Measurements from ENCODE around the gene CRK.

DNA sequence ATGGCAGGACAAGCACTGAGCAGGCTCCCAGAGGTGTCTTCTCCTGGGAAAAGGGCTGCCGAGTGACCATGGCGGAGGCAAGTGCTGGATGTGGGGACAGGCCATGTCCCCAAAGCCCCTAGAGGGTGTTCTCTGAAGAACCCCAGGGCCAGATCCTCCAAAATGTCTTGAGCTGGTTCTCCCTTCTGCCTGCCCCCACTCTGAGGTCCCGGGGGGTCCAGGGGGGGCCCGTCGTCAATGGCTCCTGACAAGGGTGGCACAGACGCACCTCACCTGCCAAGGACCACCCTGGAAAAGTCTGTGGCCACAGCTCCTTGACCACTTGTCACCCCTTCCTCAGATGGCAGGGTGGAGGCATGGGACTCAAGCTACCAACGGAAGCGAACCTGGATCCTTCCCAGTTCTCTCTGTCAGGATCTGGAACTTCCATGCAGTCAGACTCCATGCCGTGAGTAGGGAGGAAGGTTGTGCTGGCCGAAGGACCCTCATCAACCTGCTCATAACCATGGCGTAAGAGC, 38.8 kb upstream of the CRK start:
- TF ChIP-seq, protein P1, sequence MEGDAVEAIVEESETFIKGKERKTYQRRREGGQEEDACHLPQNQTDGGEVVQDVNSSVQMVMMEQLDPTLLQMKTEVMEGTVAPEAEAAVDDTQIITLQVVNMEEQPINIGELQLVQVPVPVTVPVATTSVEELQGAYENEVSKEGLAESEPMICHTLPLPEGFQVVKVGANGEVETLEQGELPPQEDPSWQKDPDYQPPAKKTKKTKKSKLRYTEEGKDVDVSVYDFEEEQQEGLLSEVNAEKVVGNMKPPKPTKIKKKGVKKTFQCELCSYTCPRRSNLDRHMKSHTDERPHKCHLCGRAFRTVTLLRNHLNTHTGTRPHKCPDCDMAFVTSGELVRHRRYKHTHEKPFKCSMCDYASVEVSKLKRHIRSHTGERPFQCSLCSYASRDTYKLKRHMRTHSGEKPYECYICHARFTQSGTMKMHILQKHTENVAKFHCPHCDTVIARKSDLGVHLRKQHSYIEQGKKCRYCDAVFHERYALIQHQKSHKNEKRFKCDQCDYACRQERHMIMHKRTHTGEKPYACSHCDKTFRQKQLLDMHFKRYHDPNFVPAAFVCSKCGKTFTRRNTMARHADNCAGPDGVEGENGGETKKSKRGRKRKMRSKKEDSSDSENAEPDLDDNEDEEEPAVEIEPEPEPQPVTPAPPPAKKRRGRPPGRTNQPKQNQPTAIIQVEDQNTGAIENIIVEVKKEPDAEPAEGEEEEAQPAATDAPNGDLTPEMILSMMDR (IDR thresholded peaks at IDR 0.05): no peak
- no peak for TF ChIP-seq POLR2A (IDR thresholded peaks at IDR 0.05)
- TF ChIP-seq POLR2AphosphoS5 (IDR thresholded peaks at IDR 0.05; ENCODE audit: insufficient read depth in 1 of 2, low read depth in 1 of 2): no peak
